ENCODE measurements around the gene CLDND1.
A peak's percentile ranks its signal among the peaks of the same experiment; 100 is the strongest.
"Not testable (repeated sequence)": the region's sequence is repeated elsewhere in the genome, so short reads cannot be mapped to it uniquely, and the experiment has no call there.

CLDND1 gene

GRCh38 chr3:98522544-98523281, at the start of gene CLDND1:
Gene CLDND1, minus strand, starts transcription at chr3:98522902. Its CDS starts 1,478 bp downstream, at chr3:98521424.
- peak; percentile 56 for DNase-seq

DNA sequence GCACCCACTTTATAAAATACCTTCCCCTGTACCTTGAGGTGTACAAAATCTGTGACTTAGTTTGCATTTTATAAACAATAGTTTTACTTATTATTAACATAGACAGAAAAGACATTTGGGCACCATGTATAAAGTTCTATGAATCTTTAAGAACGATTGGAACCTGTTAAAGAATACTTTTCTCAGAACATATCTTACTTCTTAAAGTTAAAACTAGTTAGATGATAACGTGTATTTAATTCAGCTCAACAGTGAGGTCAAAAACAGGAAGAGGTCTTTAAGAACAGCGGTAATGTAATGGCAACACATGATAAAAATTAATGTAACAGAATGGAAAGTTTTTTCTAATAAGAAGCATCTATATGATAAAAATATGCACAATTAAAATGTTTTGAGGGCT, 45.7 kb upstream of the CLDND1 start:
- no peak for DNase-seq

DNA sequence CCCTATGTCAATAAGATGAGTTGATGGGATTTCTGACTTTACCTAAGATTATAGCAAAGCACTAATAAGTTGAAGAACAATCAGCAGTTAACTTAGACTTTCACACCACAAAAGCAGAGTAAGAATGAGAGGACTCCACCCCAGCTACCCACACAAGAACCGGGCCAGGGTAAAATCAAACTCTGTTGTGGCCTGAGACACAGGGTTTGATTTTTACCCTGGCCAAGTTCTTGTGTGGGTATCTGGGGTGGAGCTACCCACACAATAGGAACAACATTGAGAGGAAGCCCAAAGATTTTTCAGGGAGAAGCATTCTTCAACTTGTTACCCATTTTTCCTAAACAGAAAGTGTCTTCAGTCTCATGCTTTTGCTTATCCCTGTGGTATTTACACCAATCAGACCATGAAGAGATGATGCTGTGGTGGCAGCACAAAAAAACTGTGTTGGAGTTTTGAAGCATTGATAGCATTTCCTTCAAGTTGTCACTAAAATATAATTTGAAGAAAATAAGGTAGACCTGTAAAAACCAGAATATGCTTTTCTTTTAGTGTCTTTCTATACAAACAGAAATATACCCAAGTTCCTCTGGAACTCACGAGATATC, 45.1 kb upstream of the CLDND1 start:
- DNase-seq, result no peak

- DNase-seq, result no peak
Observed at GRCh38 chr3:98565843-98566242, 43.1 kb upstream of the CLDND1 start.

GRCh38 chr3:98565237-98565643, 42.5 kb upstream of the CLDND1 start:
- no peak for DNase-seq

DNA sequence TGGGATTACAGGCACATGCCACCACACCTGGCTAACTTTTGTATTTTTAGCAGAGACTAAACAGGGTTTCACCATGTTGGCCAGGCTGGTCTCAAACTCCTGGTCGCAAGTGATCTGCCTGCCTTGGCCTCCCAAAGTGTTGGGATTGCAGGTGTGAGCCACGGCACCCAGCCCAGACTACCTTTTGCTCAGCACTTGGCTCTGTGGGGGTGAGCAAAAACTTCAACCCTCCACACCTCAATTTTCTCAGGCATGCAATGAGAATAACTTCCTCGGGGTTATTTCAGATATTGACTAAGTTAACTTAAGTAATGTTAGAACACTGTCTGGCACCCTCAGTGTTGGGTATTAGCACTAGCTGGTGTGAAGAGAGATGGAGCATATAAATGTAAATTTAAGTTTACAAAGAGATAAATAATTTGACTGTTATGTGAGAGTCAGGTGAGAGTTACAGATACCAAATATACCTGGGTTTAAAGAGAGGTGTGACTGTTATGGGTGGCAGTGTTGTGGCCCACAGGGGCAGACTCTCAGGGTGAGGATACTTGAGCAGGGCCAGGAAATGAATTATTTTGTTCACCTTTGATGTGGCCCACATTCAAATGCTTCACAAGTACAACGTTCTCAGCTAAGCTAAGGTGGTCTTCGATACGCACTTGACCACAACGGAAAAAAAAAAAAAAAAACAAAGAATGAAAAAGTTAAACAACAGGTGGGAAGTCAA, 41.7 kb upstream of the CLDND1 start:
- no peak for DNase-seq

- DNase-seq, result no peak
Observed at GRCh38 chr3:98563661-98564281, 41.1 kb upstream of the CLDND1 start.

GRCh38 chr3:98561727-98562521, 39.2 kb upstream of the CLDND1 start:
- no peak for DNase-seq

DNA sequence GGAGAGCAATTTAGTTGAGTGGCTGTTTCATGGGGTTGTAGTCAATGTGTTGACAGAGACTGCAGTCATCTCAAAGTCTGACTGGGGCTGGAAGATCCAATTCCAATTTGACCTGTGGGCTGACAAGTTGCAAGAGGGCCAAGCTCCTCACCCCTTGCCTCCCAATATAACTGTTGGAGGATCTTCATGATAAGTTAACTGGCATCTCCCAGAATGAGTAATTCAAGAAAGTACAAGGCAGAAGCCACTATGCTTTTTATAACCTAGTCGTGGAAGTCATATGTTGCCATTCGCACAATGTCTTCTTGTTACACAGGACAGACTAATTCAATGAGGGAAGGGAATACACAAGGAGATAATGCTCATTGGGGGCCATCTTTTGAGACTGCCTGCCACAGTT, 38.2 kb upstream of the CLDND1 start:
- DNase-seq, result no peak

- DNase-seq, result not testable (repeated sequence)
Observed at GRCh38 chr3:98559769-98560168, 37.1 kb upstream of the CLDND1 start.

DNA sequence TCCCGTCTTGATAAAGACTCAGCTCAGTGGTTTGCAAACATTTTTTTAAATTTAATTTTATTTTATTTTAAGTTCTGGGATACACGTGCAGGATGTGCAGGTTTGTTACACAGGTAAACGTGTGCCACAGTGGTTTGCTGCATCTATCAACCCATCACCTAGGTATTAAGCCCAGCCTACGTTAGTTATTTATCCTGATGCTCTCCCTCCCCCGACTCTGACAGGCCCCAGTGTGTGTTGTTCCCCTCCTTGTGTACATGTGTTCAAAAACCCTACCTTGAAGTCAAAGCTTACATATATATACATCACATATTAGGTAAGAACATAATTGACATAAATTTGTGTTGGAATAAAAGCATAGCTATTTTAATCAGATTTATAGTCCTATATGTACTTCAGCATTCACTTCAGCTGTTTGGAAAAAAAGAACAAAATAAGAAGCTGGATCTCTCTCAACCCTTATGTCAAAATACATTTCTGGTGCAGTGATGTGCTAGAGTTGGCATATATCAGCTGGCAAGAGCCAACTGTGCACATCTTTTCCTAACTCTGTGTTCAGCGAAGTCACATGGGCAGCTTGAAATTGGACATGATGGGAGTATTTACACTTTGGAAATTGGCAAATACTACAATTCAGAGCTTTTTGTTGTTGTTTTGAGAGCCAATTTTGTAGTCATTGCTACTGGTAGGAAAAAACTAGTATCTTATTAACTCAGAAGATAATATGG, 35.6 kb upstream of the CLDND1 start:
- no peak for DNase-seq

DNA sequence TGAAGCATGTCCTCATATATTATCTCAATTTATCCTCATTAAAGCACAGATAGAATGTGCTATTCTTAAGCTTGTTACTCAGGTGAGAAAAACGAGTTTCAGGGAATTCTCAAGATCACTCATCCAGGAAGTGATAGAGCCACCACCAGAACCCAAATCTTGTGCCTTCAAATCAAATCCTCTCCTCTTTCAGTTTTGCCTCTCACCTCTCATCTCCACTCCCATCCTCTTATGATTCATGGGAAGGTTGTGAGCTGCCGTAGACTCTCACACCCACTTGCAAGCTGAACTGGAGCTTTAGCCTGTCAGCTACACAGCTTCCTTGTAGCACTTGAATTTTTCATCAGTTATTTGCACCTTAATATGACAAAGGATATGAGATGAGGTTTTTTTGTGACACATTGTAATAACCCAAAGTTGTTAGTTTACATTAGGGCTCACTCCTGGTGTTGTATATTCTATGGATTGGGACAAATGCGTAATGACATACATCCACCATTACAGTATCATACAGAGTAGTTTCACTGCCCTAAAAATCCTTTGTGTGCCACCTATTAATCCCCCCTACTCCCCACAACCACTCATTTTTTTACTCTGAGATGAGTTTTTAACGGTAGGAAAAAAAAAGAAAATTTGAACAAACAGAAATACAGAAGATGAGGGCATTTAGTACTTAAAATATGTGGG, 34.8 kb upstream of the CLDND1 start:
- no peak for DNase-seq

- no peak for DNase-seq
Observed at GRCh38 chr3:98556164-98557130, 33.7 kb upstream of the CLDND1 start.

DNA sequence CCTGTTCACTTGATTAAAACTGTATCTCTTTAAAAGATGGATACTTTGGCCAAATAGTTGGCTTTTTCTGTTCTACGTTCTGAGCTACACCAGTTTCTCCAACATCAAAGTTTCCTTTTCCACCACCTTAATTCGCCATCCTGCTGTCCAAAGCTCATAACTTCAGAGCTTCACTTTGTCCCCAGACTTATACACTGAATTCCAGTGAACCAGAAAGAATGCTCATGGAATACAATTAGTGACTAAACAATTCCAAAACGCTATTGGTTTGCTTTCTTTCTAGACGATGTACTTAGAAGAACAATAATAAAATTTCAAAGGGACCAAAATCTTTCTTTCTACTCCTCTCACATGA, 32.3 kb upstream of the CLDND1 start:
- no peak for DNase-seq

- DNase-seq, result no peak
Observed at GRCh38 chr3:98554580-98554979, 31.9 kb upstream of the CLDND1 start.

DNA sequence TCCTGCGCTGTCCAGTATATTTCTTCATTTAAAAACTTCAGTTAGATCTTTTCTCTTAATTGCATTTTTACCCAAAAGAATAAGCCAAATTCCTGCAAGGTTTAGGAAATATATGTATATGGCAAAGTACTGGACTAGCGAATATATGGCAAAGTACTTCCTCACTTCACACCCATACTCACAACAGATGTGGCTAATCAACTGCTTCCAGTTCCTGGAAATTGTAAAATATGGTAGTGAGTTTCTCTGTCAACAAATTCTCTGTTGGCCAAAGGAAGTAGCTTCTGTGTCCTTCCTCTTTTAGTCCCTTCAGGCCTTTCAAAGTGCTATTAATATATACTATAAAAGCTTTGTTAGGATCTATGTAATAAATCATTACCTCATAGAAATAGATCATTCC, 31.1 kb upstream of the CLDND1 start:
- DNase-seq, result no peak

DNA sequence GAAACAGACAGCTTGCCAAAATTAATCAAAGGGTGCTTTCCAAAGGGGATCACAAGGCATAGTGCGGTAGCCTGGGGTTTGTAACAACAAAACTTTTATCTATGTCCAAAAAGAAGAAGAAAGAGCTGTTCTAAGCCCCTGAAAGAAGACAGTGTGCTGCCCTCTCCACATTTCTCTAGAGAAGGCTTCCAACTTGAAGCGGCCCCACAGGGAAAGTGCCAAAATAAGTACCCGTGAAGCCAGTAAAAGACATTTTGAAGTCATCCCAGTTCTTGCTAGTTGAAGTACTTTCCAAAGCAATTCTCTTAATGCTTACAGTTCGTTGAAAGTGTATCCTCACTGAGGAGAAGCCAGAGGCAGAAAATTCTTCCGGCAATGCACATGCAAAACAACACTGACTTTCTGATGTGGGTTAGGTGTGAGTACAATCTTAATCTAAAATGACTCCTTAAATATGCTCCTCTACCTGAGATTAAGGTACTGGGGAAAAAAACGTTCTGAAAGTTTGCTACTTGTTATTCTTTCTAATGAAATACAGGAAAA, 30.4 kb upstream of the CLDND1 start:
- no peak for DNase-seq

GRCh38 chr3:98552232-98553020, 29.7 kb upstream of the CLDND1 start:
- DNase-seq, result no peak

DNA sequence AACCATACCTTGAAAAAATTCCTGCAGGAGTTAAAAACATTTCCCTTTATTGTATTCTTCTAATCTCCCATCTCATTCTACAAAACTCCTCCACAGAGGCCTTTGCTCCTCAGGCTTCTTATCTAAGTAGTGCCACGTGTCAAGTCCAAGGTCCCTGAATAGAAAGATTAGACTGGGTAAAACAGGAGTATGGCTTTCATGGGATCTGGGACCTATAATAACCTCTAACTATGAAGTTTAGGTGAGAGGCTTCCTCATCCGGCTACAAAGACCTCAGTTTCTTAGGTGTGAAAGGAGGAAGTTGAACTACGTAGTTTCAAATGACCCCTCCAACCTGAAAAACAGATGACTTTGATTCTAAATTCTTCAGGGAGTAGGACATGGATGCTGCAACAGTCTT, 29.1 kb upstream of the CLDND1 start:
- DNase-seq, result no peak

Measured in cortex of kidney (tissue), 1 donor.